Mucosa of descending colon (tissue), 3 donors: ENCODE data around the gene ZNF785. TPM values are rescaled to one million over a fixed set of nuclear protein-coding genes. Genes with fewer than 3 reads are reported as not detected.

Experiments
- ATAC-seq: fragments of 200-7000 bp; cut with Tn5 transposase; one replicate; pipeline ENCODE4 v1.9.1; 2020; ENCODE audit warnings: mild to moderate bottlenecking, moderate library complexity
- DNase-seq, 3 donors: peaks; one replicate each; pipeline ENCODE4 v3.0.0-alpha.2; 2020
- H3K36me3 ChIP-seq: fragments of 200-600 bp; one replicate; pipeline ENCODE4 v1.8.0; 2021; ENCODE audit warnings: low read depth, mild to moderate bottlenecking
- H3K4me1 ChIP-seq: fragments of 200-600 bp; one replicate; pipeline ENCODE4 v1.8.0; 2021; ENCODE audit warnings: low read depth, mild to moderate bottlenecking
- H3K4me3 ChIP-seq: fragments of 200-600 bp; one replicate; pipeline ENCODE4 v1.8.0; 2021; ENCODE audit warnings: mild to moderate bottlenecking
- H3K9me3 ChIP-seq: fragments of 200-600 bp; one replicate; pipeline ENCODE4 v1.8.0; 2021; ENCODE audit warnings: mild to moderate bottlenecking
- intact Hi-C, 2 donors: fragments of 100-400 bp; cut with DNase I in 1 of 2; cut with micrococcal nuclease in 1 of 2; formaldehyde crosslinking; loops; one replicate each; pipeline versions ENCODE4 v1.11.0 to v1.11.1; 2022; cut with DNase I, micrococcal nuclease
- total RNA-seq, 3 donors: library from RNA; stranded (reverse); fragmentation: NEBNext Ultra II Directional in 2 of 3; extraction: Animal tissue kit (Norgen Biotek cat#: 25700) in 2 of 3; gene quantifications; one replicate each; pipeline versions ENCODE4 v1.2.1 to v1.2.4, GENCODE V29; 2021 to 2023
- TF ChIP-seq, protein P1 (sequence below): fragments of 200-600 bp; IDR thresholded peaks from one replicate; pipeline ENCODE4 v1.8.0; 2022; ENCODE audit warnings: antibody characterized with exemption, mild to moderate bottlenecking
- donor health status: DM: no; HTN: no; CAD: no; lungs with moderate emphysema.
- donor health status: DM: no; HTN: no; CAD: no.
- donor health status: DM: no; HTN: yes; CAD: no.

ZNF785 gene
- total RNA-seq, 3 donors from 2014 or later = 14.7 to 28.4 (median 24.8) TPM

DNA sequence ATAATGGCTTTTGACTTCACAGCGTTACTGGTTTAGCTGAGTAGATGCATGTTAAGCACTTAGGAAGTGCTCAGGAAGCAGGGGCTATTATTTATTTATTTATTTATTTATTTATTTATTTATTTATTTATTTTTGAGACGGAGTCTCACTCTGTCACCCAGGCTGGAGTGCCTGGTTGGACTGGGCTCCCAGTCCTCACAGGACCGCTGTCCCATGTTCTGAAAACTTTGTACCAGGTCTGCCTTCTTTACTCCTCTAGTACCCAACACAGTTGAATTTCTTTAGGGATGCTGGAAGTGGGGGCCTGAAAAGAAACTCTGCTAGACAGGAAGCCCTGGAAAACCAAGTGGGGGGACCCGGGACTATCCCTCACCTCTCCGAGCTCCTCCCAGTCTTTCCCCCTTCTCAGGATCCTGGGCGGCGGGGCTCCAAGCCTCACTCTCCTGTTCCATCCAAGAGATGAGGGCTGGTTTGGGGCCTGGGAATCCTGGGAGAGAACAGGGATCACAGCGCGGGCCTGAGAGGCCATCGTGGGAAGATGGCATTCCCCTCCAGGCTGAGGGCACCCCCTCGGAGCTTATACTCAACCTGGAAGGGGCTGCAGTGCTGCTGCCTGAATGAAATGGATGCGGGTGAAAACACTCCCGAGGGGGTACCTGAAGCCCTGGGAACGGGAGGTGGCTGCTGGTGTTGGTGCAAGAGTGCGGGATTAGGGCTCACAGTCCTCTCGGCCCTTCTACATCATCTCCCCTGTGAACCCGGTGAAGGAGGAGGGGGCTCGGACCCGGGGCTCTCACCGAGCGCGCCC, 14.7 kb downstream of the ZNF785 start:
- TF ChIP-seq, protein P1, sequence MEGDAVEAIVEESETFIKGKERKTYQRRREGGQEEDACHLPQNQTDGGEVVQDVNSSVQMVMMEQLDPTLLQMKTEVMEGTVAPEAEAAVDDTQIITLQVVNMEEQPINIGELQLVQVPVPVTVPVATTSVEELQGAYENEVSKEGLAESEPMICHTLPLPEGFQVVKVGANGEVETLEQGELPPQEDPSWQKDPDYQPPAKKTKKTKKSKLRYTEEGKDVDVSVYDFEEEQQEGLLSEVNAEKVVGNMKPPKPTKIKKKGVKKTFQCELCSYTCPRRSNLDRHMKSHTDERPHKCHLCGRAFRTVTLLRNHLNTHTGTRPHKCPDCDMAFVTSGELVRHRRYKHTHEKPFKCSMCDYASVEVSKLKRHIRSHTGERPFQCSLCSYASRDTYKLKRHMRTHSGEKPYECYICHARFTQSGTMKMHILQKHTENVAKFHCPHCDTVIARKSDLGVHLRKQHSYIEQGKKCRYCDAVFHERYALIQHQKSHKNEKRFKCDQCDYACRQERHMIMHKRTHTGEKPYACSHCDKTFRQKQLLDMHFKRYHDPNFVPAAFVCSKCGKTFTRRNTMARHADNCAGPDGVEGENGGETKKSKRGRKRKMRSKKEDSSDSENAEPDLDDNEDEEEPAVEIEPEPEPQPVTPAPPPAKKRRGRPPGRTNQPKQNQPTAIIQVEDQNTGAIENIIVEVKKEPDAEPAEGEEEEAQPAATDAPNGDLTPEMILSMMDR = no peak
- Histone ChIP-seq H3K9me3 (no peaks in the 10 kb centered on the region), H3K4me1 (peaks cover 33% of the 10 kb centered on the region), H3K4me3 (peak overlapping the region; percentile 50), H3K36me3 (no peaks in the 10 kb centered on the region)
- intact Hi-C loops = loop anchor here in 1 of 2 donors (10.0 kb wide), 1 partner anchor 64 kb away; no protein-coding TSS in a partner anchor
- ATAC-seq (peak; percentile 6), DNase-seq (peak; percentile 47 to 63 (median 57))

DNA sequence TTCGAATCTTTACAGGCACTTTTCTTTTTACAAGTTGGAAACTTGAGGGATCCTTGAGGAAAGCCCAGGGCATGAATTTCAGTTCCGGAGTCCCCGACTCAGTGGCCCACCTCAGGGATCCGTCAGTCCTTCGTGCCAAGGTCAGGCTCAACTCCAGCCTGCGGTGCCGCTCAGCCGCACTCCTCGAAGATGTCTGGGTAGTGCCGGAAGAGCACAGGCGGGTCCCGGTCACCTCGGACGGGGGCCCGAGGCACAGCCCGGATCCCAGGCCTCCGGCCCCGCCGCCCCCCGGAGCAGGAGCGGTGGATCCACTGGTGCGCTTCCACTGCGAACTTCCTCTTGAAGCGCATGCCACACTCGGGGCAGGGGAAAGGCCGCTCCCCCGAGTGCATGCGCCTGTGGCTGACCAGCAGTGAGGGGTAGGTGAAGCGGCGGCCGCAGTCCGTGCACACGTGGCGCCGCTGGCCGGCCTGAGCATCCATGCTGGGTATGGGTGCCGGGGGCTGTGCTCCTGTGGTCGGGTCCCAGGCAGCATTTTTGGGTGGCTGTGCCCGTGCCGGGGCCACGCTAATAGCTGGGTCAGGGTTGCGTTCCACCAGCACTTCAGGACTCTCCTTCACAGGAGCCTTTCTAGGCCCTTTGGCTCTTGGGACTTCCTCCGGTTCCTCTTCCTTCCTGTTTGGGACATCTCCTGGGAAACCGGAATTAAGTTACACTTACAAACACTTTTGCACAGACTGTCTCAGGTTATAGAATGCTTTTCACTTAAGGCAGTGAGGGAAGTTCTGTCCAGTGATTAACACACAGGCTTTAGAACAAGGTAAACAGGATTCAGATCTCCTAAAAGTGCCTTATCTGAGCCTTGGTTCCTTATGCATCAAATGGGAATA, 15.5 kb downstream of the ZNF785 start:
- intact Hi-C loops = loop anchor here in 1 of 2 donors (10.0 kb wide), 1 partner anchor 65 kb away; no protein-coding TSS in a partner anchor
- no peak for DNase-seq

GRCh38 chr16:30569281-30569680, 16.2 kb downstream of the ZNF785 start:
- ATAC-seq = no peak
- intact Hi-C loops = no loop called here
- no peaks in the 10 kb centered on the region for H3K36me3 ChIP-seq

More for the DNA sequence above, 15.5 kb downstream of the ZNF785 start:
- Histone ChIP-seq H3K9me3 (no peaks in the 10 kb centered on the region), H3K4me3 (no peak overlapping the region), H3K36me3 (no peaks in the 10 kb centered on the region), H3K4me1 (peaks cover 29% of the 10 kb centered on the region)
- TF ChIP-seq, protein P1 = no peak
- ATAC-seq = no peak

GRCh38 chr16:30567991-30568638, 17.4 kb downstream of the ZNF785 start:
- Histone ChIP-seq H3K4me3 (no peak overlapping the region), H3K9me3 (no peaks in the 10 kb centered on the region), H3K4me1 (peaks cover 27% of the 10 kb centered on the region), H3K36me3 (no peaks in the 10 kb centered on the region)
- TF ChIP-seq, protein P1 = no peak
- ATAC-seq (peak; percentile 18), DNase-seq (peak in 1 of 3 donors; percentile 14)
- intact Hi-C loops = no loop called here

More at GRCh38 chr16:30569281-30569680, 16.2 kb downstream of the ZNF785 start:
- TF ChIP-seq, protein P1 = no peak
- no peaks in the 10 kb centered on the region for H3K9me3 ChIP-seq
- peaks cover 27% of the 10 kb centered on the region for H3K4me1 ChIP-seq
- DNase-seq = no peak
- no peak overlapping the region for H3K4me3 ChIP-seq
